ENCODE measurements around the gene RPL4. TPM values are rescaled to one million over a fixed set of nuclear protein-coding genes. Genes with fewer than 3 reads are reported as not detected.
A peak's percentile ranks its signal among the peaks of the same experiment; 100 is the strongest.
"Not testable (repeated sequence)": the region's sequence is repeated elsewhere in the genome, so short reads cannot be mapped to it uniquely, and the experiment has no call there.

RPL4 gene
- total and polyA plus RNA-seq, 4 donors = 323 to 1,638 (median 1,440) TPM

GRCh38 chr15:66472176-66472999 is 32.3 kb downstream of the RPL4 start:
- H3K27me3 ChIP-seq (ENCODE audit: control insufficient read depth in 4 of 4, insufficient read depth in 4 of 4, low read length in 3 of 4) = no peaks in the 10 kb centered on the region
- H3K36me3 ChIP-seq (ENCODE audit: control insufficient read depth in 4 of 4, insufficient read depth in 3 of 4, low read depth in 1 of 4, low read length in 3 of 4) = no peaks in the 10 kb centered on the region
- no peak overlapping the region for H3K9ac ChIP-seq (ENCODE audit: low read depth in 1 of 2, low read length in 2 of 2)
- no peak overlapping the region for H3K4me3 ChIP-seq (ENCODE audit: low read depth in 1 of 3, low read length in 3 of 3)
- no peak for TF ChIP-seq ZBTB33 (IDR thresholded peaks at IDR 0.05)
- TF ChIP-seq JUND (IDR thresholded peaks at IDR 0.05) = peak in 1 of 2 donors; percentile 21
- TF ChIP-seq RXRA (IDR thresholded peaks at IDR 0.05) = no peak
- TF ChIP-seq NR2F2 (IDR thresholded peaks at IDR 0.05) = peak; percentile 29
- no peak for TF ChIP-seq FOXA2 (IDR thresholded peaks at IDR 0.05)
- no peak for TF ChIP-seq ATF3 (IDR thresholded peaks at IDR 0.05)
- DNase-seq (ENCODE audit: low spot score) = no peak
- H3K4me1 ChIP-seq (ENCODE audit: control insufficient read depth in 4 of 4, insufficient read depth in 4 of 4, low read length in 3 of 4) = peaks cover 0 to 5% (median 4%) of the 10 kb centered on the region in 4 donors
- H3K27ac ChIP-seq (ENCODE audit: low read depth in 1 of 2, low read length in 2 of 2) = peak overlapping the region in 1 of 2 donors; percentile 16
- 80% methylated on average over 8 of the region's 8 CpGs for WGBS
- H3K9me3 ChIP-seq (ENCODE audit: control insufficient read depth in 4 of 4, low read length in 3 of 4) = no peaks in the 10 kb centered on the region

GRCh38 chr15:66470825-66471224 is 33.8 kb downstream of the RPL4 start:
- H3K4me1 ChIP-seq (ENCODE audit: control insufficient read depth in 4 of 4, insufficient read depth in 4 of 4, low read length in 3 of 4) = peaks cover 0 to 20% (median 12%) of the 10 kb centered on the region in 4 donors
- not testable (repeated sequence) for H3K9me3 ChIP-seq (ENCODE audit: control insufficient read depth in 4 of 4, low read length in 3 of 4); H3K27ac ChIP-seq (ENCODE audit: low read depth in 1 of 2, low read length in 2 of 2); H3K9ac ChIP-seq (ENCODE audit: low read depth in 1 of 2, low read length in 2 of 2); DNase-seq (ENCODE audit: low spot score); H3K4me3 ChIP-seq (ENCODE audit: low read depth in 1 of 3, low read length in 3 of 3); H3K36me3 ChIP-seq (ENCODE audit: control insufficient read depth in 4 of 4, insufficient read depth in 3 of 4, low read depth in 1 of 4, low read length in 3 of 4); H3K27me3 ChIP-seq (ENCODE audit: control insufficient read depth in 4 of 4, insufficient read depth in 4 of 4, low read length in 3 of 4)
- 94% methylated on average over 4 of the region's 4 CpGs for WGBS

- TF ChIP-seq SP1 (IDR thresholded peaks at IDR 0.05) = peak; percentile 49
- peak in 1 of 2 donors; percentile 29 for TF ChIP-seq JUND (IDR thresholded peaks at IDR 0.05)
- TF ChIP-seq HNF4A (conservative IDR thresholded peaks at IDR 0.05) = peak; percentile 51 to 60
- TF ChIP-seq RXRA (IDR thresholded peaks at IDR 0.05) = peak in 1 of 2 donors; percentile 60
- peak; percentile 44 to 45 for TF ChIP-seq RAD21 (IDR thresholded peaks at IDR 0.05)
- peak; percentile 50 for TF ChIP-seq FOXA2 (IDR thresholded peaks at IDR 0.05)
- H3K27me3 ChIP-seq (ENCODE audit: control insufficient read depth in 4 of 4, insufficient read depth in 4 of 4, low read length in 3 of 4); H3K36me3 ChIP-seq (ENCODE audit: control insufficient read depth in 4 of 4, insufficient read depth in 3 of 4, low read depth in 1 of 4, low read length in 3 of 4); H3K9me3 ChIP-seq (ENCODE audit: control insufficient read depth in 4 of 4, low read length in 3 of 4); DNase-seq (ENCODE audit: low spot score); H3K4me3 ChIP-seq (ENCODE audit: low read depth in 1 of 3, low read length in 3 of 3); H3K9ac ChIP-seq (ENCODE audit: low read depth in 1 of 2, low read length in 2 of 2): not testable (repeated sequence)
- Histone ChIP-seq H3K4me1 (ENCODE audit: control insufficient read depth in 4 of 4, insufficient read depth in 4 of 4, low read length in 3 of 4) (peaks cover 1 to 16% (median 10%) of the 10 kb centered on the region in 4 donors), H3K27ac (ENCODE audit: low read depth in 1 of 2, low read length in 2 of 2) (peak overlapping the region; percentile 42 to 64)
- WGBS = 51% methylated on average over 11 of the region's 11 CpGs
Measured at GRCh38 chr15:66467162-66468040, 37.3 kb downstream of the RPL4 start.

GRCh38 chr15:66465294-66465693 is 39.4 kb downstream of the RPL4 start:
- not testable (repeated sequence) for H3K9ac ChIP-seq (ENCODE audit: low read depth in 1 of 2, low read length in 2 of 2); H3K9me3 ChIP-seq (ENCODE audit: control insufficient read depth in 4 of 4, low read length in 3 of 4); H3K27me3 ChIP-seq (ENCODE audit: control insufficient read depth in 4 of 4, insufficient read depth in 4 of 4, low read length in 3 of 4); H3K36me3 ChIP-seq (ENCODE audit: control insufficient read depth in 4 of 4, insufficient read depth in 3 of 4, low read depth in 1 of 4, low read length in 3 of 4); DNase-seq (ENCODE audit: low spot score); H3K4me3 ChIP-seq (ENCODE audit: low read depth in 1 of 3, low read length in 3 of 3); H3K27ac ChIP-seq (ENCODE audit: low read depth in 1 of 2, low read length in 2 of 2)
- 95% methylated on average over 6 of the region's 6 CpGs for WGBS
- H3K4me1 ChIP-seq (ENCODE audit: control insufficient read depth in 4 of 4, insufficient read depth in 4 of 4, low read length in 3 of 4) = peaks cover 1 to 16% (median 10%) of the 10 kb centered on the region in 4 donors

Data from liver (tissue), 9 donors.